HG02840 (cell line): ENCODE results near the gene MAP2K1.
"Not testable (repeated sequence)": the region's sequence is repeated elsewhere in the genome, so short reads cannot be mapped to it uniquely, and the experiment has no call there.

ENCODE experiments used
- ATAC-seq: cut with Tn5 transposase; IDR thresholded peaks from one replicate; pipeline ENCODE4 v1.9.1; 2021; ENCODE audit warnings: mild to moderate bottlenecking, moderate library complexity, moderate number of reproducible peaks; ENCODE audit not compliant: unreplicated experiment, low FRiP score

MAP2K1 gene

GRCh38 chr15:66390678-66391077 is 4.0 kb downstream of the MAP2K1 start:
- no peak for ATAC-seq

- not testable (repeated sequence) for ATAC-seq
Observed at GRCh38 chr15:66393037-66393436, 6.3 kb downstream of the MAP2K1 start.

GRCh38 chr15:66394472-66394871 is 7.8 kb downstream of the MAP2K1 start:
- ATAC-seq, result no peak

GRCh38 chr15:66394915-66395314 is 8.2 kb downstream of the MAP2K1 start:
- no peak for ATAC-seq

GRCh38 chr15:66399276-66399675 is 12.6 kb downstream of the MAP2K1 start:
- ATAC-seq, result no peak

GRCh38 chr15:66400351-66400774 is 13.7 kb downstream of the MAP2K1 start:
- no peak for ATAC-seq

- ATAC-seq, result no peak
Observed at GRCh38 chr15:66401130-66402021, 14.7 kb downstream of the MAP2K1 start.

GRCh38 chr15:66402761-66403284 is 16.1 kb downstream of the MAP2K1 start:
- ATAC-seq, result no peak

- no peak for ATAC-seq
Observed at GRCh38 chr15:66403323-66403722, 16.6 kb downstream of the MAP2K1 start.

GRCh38 chr15:66404122-66404521 is 17.4 kb downstream of the MAP2K1 start:
- ATAC-seq, result no peak

- no peak for ATAC-seq
Observed at GRCh38 chr15:66404532-66404931, 17.8 kb downstream of the MAP2K1 start.

- ATAC-seq, result no peak
Observed at GRCh38 chr15:66405007-66405406, 18.3 kb downstream of the MAP2K1 start.

- no peak for ATAC-seq
Observed at GRCh38 chr15:66405615-66406014, 18.9 kb downstream of the MAP2K1 start.

- no peak for ATAC-seq
Observed at GRCh38 chr15:66408254-66408653, 21.5 kb downstream of the MAP2K1 start.

- ATAC-seq, result no peak
Observed at GRCh38 chr15:66408675-66409282, 22.1 kb downstream of the MAP2K1 start.

- ATAC-seq, result no peak
Observed at GRCh38 chr15:66409565-66410108, 22.9 kb downstream of the MAP2K1 start.

- ATAC-seq, result no peak
Observed at GRCh38 chr15:66411190-66411589, 24.5 kb downstream of the MAP2K1 start.

GRCh38 chr15:66412220-66412619 is 25.5 kb downstream of the MAP2K1 start:
- no peak for ATAC-seq

- ATAC-seq, result no peak
Observed at GRCh38 chr15:66413579-66413978, 26.9 kb downstream of the MAP2K1 start.

- ATAC-seq, result no peak
Observed at GRCh38 chr15:66415360-66415759, 28.6 kb downstream of the MAP2K1 start.

GRCh38 chr15:66417736-66418135 is 31.0 kb downstream of the MAP2K1 start:
- no peak for ATAC-seq
